AG04450 (cell line): Measurements from ENCODE around the gene MANSC1. TPM values are rescaled to one million over a fixed set of nuclear protein-coding genes. Genes with fewer than 3 reads are reported as not detected.
"Not testable (repeated sequence)": the region's sequence is repeated elsewhere in the genome, so short reads cannot be mapped to it uniquely, and the experiment has no call there.

ENCODE experiments used
- CTCF ChIA-PET: fragments of 300-600, 350-600 bp; formaldehyde crosslinking; extraction: SDS; loops from one replicate; lab custom pipeline; 2022; ENCODE audit warnings: antibody characterized with exemption, inconsistent platforms; lab: Charles Lee
- POLR2A ChIA-PET: fragments of 350-600 bp; formaldehyde crosslinking; extraction: SDS; loops from one replicate; lab custom pipeline; 2021; ENCODE audit warnings: antibody characterized with exemption, inconsistent platforms; lab: Yijun Ruan, JAX
- DNase-seq: peaks from one replicate; pipeline ENCODE4 v3.0.0-alpha.2; 2011; ENCODE audit warnings: low read depth, low spot score
- H3K27ac ChIP-seq: one replicate; pipeline ENCODE4 v1.5.1; 2012; ENCODE audit warnings: low read depth, low read length, control low read depth
- H3K27me3 ChIP-seq: one replicate; pipeline ENCODE4 v1.6.0; 2012; ENCODE audit warnings: low read length; ENCODE audit not compliant: control insufficient read depth, insufficient read depth
- H3K4me3 ChIP-seq: 2 replicates; pipeline ENCODE4 v1.5.1; 2011; ENCODE audit warnings: mild to moderate bottlenecking, low read depth, low read length, control low read depth
- H3K9me3 ChIP-seq: 2 replicates; pipeline ENCODE4 v1.5.1; 2012; ENCODE audit warnings: low read length; ENCODE audit not compliant: control insufficient read depth, insufficient read depth
- CTCF ChIP-seq: IDR thresholded peaks from 2 replicates; pipeline ENCODE4 v1.5.1; 2011; ENCODE audit warnings: low read depth, low read length, control low read depth, inconsistent platforms
- polyA plus RNA-seq: library from polyadenylated mRNA; depleted of rRNA; stranded (reverse); fragments of >200 nt; gene quantifications from 2 replicates; pipeline ENCODE4 v1.2.3, GENCODE V29; 2011

Gene MANSC1
- polyA plus RNA-seq, 1 experiment, result 2.8 TPM

- no peak for TF ChIP-seq CTCF
Observed at GRCh38 chr12:12353276-12353675, 3.2 kb upstream of the MANSC1 start.

DNA sequence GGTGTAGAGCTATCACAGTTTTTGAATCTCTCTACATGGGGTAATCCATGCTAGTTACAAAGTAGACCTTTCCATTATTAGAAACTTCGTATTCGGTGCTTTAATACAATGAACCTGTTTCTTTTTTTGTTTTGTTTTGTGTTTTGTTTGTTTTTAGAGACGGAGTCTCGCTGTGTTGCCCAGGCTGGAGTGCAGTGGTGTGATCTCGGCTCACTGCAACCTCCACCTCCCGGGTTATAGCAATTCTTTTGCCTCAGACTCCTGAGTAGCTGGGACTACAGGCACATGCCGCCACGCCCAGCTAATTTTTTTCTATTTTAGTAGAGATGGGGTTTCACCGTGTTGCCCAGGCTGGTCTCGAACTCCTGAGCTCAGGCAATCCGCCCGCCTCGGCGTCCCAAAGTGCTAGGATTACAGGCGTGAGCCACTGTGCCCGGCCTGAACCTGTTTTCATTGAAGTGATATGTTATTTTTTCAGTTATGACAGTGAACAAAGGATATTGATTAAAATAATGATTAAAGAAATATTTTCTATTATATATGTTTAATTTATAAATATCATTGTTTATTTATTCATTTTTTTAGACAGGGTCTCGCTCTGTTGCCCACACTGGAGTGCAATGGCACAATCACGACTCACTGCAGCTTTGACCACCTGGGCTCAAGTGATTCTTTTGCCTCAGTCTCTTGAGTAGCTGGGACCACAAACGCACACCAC, 1.6 kb upstream of the MANSC1 start:
- H3K9me3 ChIP-seq, H3K27me3 ChIP-seq, H3K27ac ChIP-seq, H3K4me3 ChIP-seq, DNase-seq, POLR2A ChIA-PET: not testable (repeated sequence)
- CTCF ChIA-PET, result interaction anchor here (1.9 to 3.4 kb wide), 2 partner anchors 17 to 24 kb away, joined by 6 to 8 read pairs; no protein-coding TSS in a partner anchor

More at GRCh38 chr12:12353276-12353675, 3.2 kb upstream of the MANSC1 start:
- Histone ChIP-seq H3K27me3 (no peaks in the 10 kb centered on the region), H3K4me3 (no peak overlapping the region), H3K9me3 (no peaks in the 10 kb centered on the region; the same call in 1 of the 2 replicates), H3K27ac (no peak overlapping the region)
- ChIA-PET CTCF (no interaction called here), POLR2A (no interaction called here)
- no peak for DNase-seq

DNA sequence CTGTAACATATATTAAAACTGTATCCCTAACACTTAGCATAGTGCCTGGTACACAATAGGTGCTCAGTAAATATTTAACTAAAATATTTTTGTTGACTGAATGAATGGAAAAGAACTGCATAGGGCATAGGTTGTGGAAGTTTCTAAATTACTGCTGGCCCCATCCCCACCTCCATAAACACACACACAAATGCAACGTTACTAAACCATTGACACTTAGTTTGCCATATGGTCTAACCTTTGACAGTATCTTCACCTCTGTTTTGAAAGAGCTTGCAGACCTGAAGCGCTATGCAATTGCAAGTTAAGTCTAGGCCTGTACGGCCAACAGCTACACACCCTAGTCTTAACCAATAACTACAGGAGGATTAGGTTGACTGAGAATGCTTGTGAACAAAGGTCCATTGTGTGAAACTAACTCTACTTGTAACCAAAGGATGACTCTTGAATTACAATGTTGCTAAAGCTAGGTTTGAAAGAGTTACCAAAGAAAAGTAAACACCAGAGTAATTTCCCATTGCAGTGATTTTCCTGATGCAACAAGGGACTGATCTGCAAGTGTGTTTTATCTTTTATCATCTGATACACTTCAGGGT, 924 bp upstream of the MANSC1 start:
- ChIA-PET POLR2A (no interaction called here), CTCF (interaction anchor here (1.1 to 3.4 kb wide), 3 partner anchors 16 to 78 kb away, joined by 3 to 8 read pairs (median 6); no protein-coding TSS in a partner anchor)
- Histone ChIP-seq H3K27ac (no peak overlapping the region), H3K9me3 (peaks cover 1% of the 10 kb centered on the region; the same call in 1 of the 2 replicates), H3K4me3 (no peak overlapping the region), H3K27me3 (no peaks in the 10 kb centered on the region)
- DNase-seq, result no peak
- no peak for TF ChIP-seq CTCF

DNA sequence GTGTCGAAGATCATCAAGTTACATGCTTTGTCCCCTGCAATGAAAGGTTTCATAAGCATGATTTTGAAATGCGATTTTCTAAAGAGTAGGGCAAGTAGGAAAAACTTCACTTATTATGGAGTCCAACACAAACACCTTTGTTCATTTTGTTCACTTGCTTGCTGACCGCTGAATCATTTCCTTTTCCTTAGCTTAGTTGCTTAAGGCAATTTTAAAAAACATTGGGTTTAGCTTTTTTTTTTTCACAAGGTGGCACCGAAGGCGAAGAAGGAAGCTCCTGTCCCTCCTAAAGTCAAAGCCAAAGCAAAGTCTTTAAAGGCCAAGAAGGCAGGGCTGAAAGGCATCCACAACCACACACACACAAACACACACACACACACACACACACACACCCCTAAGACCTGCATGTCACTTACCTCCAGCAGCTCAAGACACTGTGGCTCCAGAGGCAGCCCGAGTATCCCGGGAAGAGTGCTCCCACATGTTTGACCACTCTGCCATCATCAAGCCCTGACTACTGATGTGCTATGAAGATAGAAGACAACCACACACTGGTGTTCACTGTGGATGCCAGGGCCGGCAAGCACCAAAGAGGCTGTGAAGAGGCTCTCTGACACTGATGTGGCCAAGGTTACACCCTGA, 11.4 kb downstream of the MANSC1 start:
- Histone ChIP-seq H3K27me3 (peaks cover 2% of the 10 kb centered on the region), H3K27ac (no peak overlapping the region), H3K4me3 (no peak overlapping the region), H3K9me3 (no peaks in the 10 kb centered on the region; the same call in 1 of the 2 replicates)
- no peak for DNase-seq
- POLR2A ChIA-PET, result no interaction called here
- no peak for TF ChIP-seq CTCF
- CTCF ChIA-PET, result interaction anchor here (0.7 to 1.2 kb wide), 2 partner anchors 11 to 317 kb away, joined by 3 to 5 read pairs; no protein-coding TSS in a partner anchor

DNA sequence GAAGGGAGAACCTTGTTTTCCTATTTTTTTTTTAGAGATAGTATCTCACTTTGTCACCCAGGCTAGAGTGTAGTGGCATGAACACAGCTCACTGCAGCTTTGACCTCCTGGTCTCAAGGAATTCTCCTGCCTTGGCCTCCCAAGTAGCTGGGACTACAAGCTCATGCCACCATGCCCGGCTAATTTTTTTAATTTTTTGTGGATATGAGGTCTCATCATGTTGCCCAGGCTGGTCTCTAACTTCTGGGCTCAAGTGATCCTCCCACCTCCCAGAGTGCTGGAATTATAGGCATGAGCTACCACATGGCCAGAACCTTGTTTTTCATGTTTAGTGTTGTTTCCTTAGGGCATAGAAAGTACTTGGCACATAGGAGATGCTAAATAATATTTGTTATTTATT, 13.5 kb downstream of the MANSC1 start:
- H3K27ac ChIP-seq, result no peak overlapping the region
- no peak overlapping the region for H3K4me3 ChIP-seq
- ChIA-PET CTCF (interaction anchor here (0.8 to 2.2 kb wide), 4 partner anchors 9 to 303 kb away, joined by 3 to 12 read pairs (median 4); partner anchors contain the start of gene MANSC1), POLR2A (interaction anchor here (1.4 kb wide), 1 partner anchor 70 kb away, joined by 3 read pairs; the partner anchor contains the start of gene LRP6)
- TF ChIP-seq CTCF, result no peak
- H3K27me3 ChIP-seq, result peaks cover 2% of the 10 kb centered on the region
- no peak for DNase-seq
- H3K9me3 ChIP-seq, result no peaks in the 10 kb centered on the region; the same call in 1 of the 2 replicates
